ENCODE results near the gene FBXO22. TPM values are rescaled to one million over a fixed set of nuclear protein-coding genes. Genes with fewer than 3 reads are reported as not detected.

The FBXO22 gene
- polyA plus RNA-seq, 1 donor (not counting 4 experiments of a cell fraction or from before 2014, with no cell fraction given) = 68.5 TPM

DNA sequence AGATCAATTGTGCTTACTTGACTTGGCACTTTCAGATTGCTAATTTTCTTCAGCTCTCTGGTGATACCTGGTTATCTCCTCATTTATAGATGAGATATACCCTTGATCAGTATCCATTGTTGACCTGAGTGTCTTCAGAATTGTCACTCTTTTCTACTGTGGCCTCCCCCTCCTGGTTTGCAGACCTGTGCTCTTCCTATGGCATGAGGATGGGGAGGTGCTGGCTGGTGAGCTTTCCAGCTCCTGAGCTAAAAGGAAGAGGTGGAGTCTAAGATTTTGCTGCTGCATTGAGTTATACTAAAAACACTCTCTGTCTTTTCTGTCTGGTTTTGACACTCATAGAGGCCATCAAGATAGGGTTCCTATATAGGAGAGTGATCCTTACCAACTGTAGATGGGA is 36.8 kb upstream of the FBXO22 start:
- no peaks in the 10 kb centered on the region for H3K4me1 ChIP-seq (ENCODE audit: control insufficient read depth, extremely low read depth, insufficient read depth, low read length)
- no peak overlapping the region for H3K4me3 ChIP-seq (ENCODE audit: control insufficient read depth in 2 of 3, extremely low read depth in 1 of 3, insufficient read depth in 2 of 3, low read depth in 1 of 3, low read length in 3 of 3)
- H3K36me3 ChIP-seq (ENCODE audit: control insufficient read depth in 2 of 2, extremely low read depth in 1 of 2, insufficient read depth in 2 of 2, low read length in 2 of 2) = peaks cover 5 to 9% of the 10 kb centered on the region in 2 experiments
- H3K9ac ChIP-seq (ENCODE audit: control insufficient read depth, extremely low read depth, insufficient read depth, low read length) = no peak overlapping the region
- H3K79me2 ChIP-seq (ENCODE audit: control insufficient read depth, insufficient read depth, low read length) = peaks cover 4% of the 10 kb centered on the region
- H4K20me1 ChIP-seq (ENCODE audit: control insufficient read depth, extremely low read depth, insufficient read depth, low read length) = no peaks in the 10 kb centered on the region
- FAIRE-seq (no peak), DNase-seq (ENCODE audit: low read depth, low spot score) (no peak)
- dilution Hi-C loops (cut with MboI; ENCODE audit: extremely low pct_ligation_motif_present, low sequenced_read_pairs) = no loop called here
- H2AFZ ChIP-seq (ENCODE audit: control insufficient read depth, low read length) = no peak overlapping the region
- H3K27ac ChIP-seq (ENCODE audit: control insufficient read depth, insufficient read depth, low read length) = no peak overlapping the region
- H3K9me1 ChIP-seq (ENCODE audit: control insufficient read depth, extremely low read depth, insufficient read depth, low read length) = no peaks in the 10 kb centered on the region
- no peaks in the 10 kb centered on the region for H3K27me3 ChIP-seq (ENCODE audit: control insufficient read depth, extremely low read depth, insufficient read depth, low read length)
- H3K9me3 ChIP-seq (ENCODE audit: control insufficient read depth, low read depth, low read length) = no peaks in the 10 kb centered on the region
- H3K4me2 ChIP-seq (ENCODE audit: control insufficient read depth, extremely low read depth, insufficient read depth, low read depth, low read length) = no peak overlapping the region
- TF ChIP-seq, protein P1, sequence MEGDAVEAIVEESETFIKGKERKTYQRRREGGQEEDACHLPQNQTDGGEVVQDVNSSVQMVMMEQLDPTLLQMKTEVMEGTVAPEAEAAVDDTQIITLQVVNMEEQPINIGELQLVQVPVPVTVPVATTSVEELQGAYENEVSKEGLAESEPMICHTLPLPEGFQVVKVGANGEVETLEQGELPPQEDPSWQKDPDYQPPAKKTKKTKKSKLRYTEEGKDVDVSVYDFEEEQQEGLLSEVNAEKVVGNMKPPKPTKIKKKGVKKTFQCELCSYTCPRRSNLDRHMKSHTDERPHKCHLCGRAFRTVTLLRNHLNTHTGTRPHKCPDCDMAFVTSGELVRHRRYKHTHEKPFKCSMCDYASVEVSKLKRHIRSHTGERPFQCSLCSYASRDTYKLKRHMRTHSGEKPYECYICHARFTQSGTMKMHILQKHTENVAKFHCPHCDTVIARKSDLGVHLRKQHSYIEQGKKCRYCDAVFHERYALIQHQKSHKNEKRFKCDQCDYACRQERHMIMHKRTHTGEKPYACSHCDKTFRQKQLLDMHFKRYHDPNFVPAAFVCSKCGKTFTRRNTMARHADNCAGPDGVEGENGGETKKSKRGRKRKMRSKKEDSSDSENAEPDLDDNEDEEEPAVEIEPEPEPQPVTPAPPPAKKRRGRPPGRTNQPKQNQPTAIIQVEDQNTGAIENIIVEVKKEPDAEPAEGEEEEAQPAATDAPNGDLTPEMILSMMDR (optimal IDR thresholded peaks at IDR 0.05 in 1 of 3, IDR thresholded peaks at IDR 0.05 in 1 of 3, conservative IDR thresholded peaks at IDR 0.05 in 1 of 3; ENCODE audit: extremely low read depth in 1 of 3, insufficient read depth in 2 of 3, low read length in 3 of 3) = no peak
- no peak for TF ChIP-seq EZH2 (IDR thresholded peaks at IDR 0.05; ENCODE audit: low read length)

DNA sequence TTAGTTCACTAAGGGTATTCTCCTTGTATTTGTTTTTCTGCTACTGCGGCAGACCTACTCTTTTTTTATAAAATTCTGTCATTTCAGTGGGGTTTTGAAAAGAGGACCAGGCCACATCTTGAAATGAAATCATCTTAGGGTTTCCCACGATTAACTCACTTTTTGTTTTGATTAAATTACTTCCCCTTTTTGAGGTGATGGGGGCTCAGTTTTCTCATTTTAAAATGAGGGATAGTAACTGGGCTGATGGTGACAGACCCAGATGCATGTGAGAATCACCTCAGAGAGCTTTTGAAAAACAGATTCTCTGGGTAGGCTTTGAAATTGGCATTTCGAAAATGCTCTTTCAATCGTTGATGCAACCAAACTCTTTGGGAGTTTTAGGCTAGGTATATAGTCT is 36.2 kb upstream of the FBXO22 start:
- Histone ChIP-seq H3K4me3 (ENCODE audit: control insufficient read depth in 2 of 3, extremely low read depth in 1 of 3, insufficient read depth in 2 of 3, low read depth in 1 of 3, low read length in 3 of 3) (no peak overlapping the region), H3K9me1 (ENCODE audit: control insufficient read depth, extremely low read depth, insufficient read depth, low read length) (no peaks in the 10 kb centered on the region), H3K36me3 (ENCODE audit: control insufficient read depth in 2 of 2, extremely low read depth in 1 of 2, insufficient read depth in 2 of 2, low read length in 2 of 2) (peaks cover 3 to 9% of the 10 kb centered on the region in 2 experiments), H3K4me1 (ENCODE audit: control insufficient read depth, extremely low read depth, insufficient read depth, low read length) (no peaks in the 10 kb centered on the region), H4K20me1 (ENCODE audit: control insufficient read depth, extremely low read depth, insufficient read depth, low read length) (no peaks in the 10 kb centered on the region), H3K4me2 (ENCODE audit: control insufficient read depth, extremely low read depth, insufficient read depth, low read depth, low read length) (no peak overlapping the region), H3K79me2 (ENCODE audit: control insufficient read depth, insufficient read depth, low read length) (peaks cover 4% of the 10 kb centered on the region), H3K9ac (ENCODE audit: control insufficient read depth, extremely low read depth, insufficient read depth, low read length) (no peak overlapping the region), H3K9me3 (ENCODE audit: control insufficient read depth, low read depth, low read length) (no peaks in the 10 kb centered on the region), H3K27ac (ENCODE audit: control insufficient read depth, insufficient read depth, low read length) (no peak overlapping the region), H2AFZ (ENCODE audit: control insufficient read depth, low read length) (no peak overlapping the region), H3K27me3 (ENCODE audit: control insufficient read depth, extremely low read depth, insufficient read depth, low read length) (no peaks in the 10 kb centered on the region)
- DNase-seq (ENCODE audit: low read depth, low spot score) (no peak), FAIRE-seq (no peak)
- no peak for TF ChIP-seq EZH2 (IDR thresholded peaks at IDR 0.05; ENCODE audit: low read length)
- TF ChIP-seq, protein P1 (optimal IDR thresholded peaks at IDR 0.05 in 1 of 3, IDR thresholded peaks at IDR 0.05 in 1 of 3, conservative IDR thresholded peaks at IDR 0.05 in 1 of 3; ENCODE audit: extremely low read depth in 1 of 3, insufficient read depth in 2 of 3, low read length in 3 of 3) = no peak
- dilution Hi-C loops (cut with MboI; ENCODE audit: extremely low pct_ligation_motif_present, low sequenced_read_pairs) = no loop called here

Data from keratinocyte (primary cell).